GM12875 (cell line): ENCODE results near the gene DYNC1I1.

Experiments
- H3K4me3 ChIP-seq: one replicate; pipeline ENCODE4 v1.5.1; 2011; ENCODE audit warnings: low read depth, low read length, control low read depth
- TF ChIP-seq, protein P1 (sequence below): IDR thresholded peaks from 2 replicates; pipeline ENCODE4 v1.5.1; 2011; ENCODE audit warnings: low read depth, mild to moderate bottlenecking, control low read depth, inconsistent platforms, low read length, moderate library complexity, borderline replicate concordance; ENCODE audit not compliant: insufficient read depth

Gene DYNC1I1

DNA sequence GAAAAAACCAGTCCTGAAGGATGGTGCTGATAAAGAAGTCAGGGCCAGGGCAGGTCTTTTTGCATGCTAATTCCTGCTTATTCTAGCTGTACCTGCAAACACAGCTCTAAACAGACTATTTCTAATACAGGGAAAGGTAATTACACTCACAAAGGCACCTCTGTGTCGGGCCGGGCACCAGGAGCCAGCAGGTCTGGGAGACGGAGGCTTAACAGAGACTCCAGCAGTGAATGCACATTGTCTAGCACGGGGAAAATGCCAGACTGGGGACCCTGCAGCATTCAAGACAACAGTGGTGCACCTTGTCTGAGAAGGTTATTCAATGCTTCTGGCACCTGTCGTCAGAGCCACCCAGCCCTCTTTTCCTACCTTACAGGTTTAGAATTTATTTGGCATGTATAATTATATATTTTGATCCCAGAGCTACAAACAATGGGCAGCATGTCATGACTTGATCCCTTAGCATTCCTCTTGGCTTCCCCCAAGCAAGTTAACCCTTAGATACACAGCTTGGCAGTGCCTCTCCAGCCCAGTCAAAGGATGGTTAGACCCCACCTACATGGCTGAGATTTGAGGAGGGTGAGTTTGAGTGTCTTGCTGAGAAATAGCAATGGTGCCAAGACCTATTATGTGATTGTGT is 364.4 kb downstream of the DYNC1I1 start:
- TF ChIP-seq, protein P1, sequence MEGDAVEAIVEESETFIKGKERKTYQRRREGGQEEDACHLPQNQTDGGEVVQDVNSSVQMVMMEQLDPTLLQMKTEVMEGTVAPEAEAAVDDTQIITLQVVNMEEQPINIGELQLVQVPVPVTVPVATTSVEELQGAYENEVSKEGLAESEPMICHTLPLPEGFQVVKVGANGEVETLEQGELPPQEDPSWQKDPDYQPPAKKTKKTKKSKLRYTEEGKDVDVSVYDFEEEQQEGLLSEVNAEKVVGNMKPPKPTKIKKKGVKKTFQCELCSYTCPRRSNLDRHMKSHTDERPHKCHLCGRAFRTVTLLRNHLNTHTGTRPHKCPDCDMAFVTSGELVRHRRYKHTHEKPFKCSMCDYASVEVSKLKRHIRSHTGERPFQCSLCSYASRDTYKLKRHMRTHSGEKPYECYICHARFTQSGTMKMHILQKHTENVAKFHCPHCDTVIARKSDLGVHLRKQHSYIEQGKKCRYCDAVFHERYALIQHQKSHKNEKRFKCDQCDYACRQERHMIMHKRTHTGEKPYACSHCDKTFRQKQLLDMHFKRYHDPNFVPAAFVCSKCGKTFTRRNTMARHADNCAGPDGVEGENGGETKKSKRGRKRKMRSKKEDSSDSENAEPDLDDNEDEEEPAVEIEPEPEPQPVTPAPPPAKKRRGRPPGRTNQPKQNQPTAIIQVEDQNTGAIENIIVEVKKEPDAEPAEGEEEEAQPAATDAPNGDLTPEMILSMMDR = no peak
- no peak overlapping the region for H3K4me3 ChIP-seq

DNA sequence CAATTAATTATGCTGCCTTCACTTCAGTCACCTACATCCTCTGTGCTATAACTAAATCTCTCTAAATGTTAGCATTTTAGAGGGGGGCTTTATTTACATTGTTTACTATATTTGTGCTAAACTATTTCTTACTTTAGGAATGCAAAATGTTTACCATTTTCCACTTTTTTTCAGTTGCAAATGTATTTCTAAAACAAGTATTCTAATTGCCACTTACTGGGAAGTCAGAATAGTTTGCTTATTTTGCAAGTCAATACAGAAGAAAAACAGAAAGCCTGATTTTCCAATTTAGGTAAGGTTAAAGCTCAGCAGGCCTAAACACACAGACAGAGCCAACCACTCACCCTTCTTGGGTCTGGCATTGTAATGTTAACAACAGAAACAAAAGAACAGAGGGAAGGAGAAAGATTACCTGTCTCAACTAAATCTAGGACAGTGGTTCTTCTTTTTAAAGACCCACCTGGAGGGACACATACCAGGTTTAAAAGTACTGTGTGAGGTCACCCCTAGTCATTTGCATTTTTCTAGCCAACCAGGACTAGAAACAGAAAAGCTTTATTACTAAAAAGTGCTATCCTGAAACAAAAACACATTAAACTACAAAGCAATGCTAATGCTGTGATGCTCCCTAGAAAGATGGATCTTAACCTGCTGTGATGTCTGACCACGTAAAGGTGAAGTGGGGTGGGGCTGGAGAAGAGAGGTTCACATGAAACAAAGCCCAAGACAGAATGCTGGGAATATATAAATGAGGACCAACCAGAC is 371.3 kb downstream of the DYNC1I1 start:
- no peak overlapping the region for H3K4me3 ChIP-seq
- TF ChIP-seq, protein P1 = no peak

DNA sequence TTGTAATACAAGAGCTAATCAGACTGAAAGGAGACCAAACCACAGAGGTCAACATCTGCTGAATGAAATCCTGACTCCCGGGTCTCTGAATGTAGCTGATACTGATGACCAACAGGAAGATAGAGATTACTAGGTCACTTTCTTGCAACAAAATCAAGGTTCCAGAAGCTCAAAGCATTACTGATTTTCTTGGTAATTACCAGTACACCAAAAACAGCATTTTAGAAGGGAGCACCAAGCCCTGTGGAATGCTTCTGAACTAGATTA is 371.8 kb downstream of the DYNC1I1 start:
- TF ChIP-seq, protein P1 = no peak
- H3K4me3 ChIP-seq = no peak overlapping the region
